GM12891 (cell line): ENCODE data around the gene NFATC2IP.

Experiments used
- POLR2A ChIP-seq: IDR thresholded peaks from 2 replicates; pipeline ENCODE4 v1.6.1; 2011; ENCODE audit warnings: low read depth, low read length, control low read depth
- POLR2AphosphoS5 ChIP-seq: IDR thresholded peaks from 2 replicates; pipeline ENCODE4 v1.6.1; 2011; ENCODE audit warnings: low read depth, low read length, control low read depth
- POU2F2 ChIP-seq: IDR thresholded peaks from 2 replicates; pipeline ENCODE4 v1.6.1; 2011; ENCODE audit warnings: low read depth, mild to moderate bottlenecking, control low read depth, low read length, moderate library complexity
- SPI1 ChIP-seq: IDR thresholded peaks from 2 replicates; pipeline ENCODE4 v1.6.1; 2011; ENCODE audit warnings: low read depth, low read length, control low read depth

GRCh38 chr16:28981517-28981916 is 30.8 kb downstream of the NFATC2IP start:
- TF ChIP-seq SPI1 (no peak), POLR2AphosphoS5 (no peak), POLR2A (no peak), POU2F2 (no peak)
